ENCODE data around the gene FAM118A.

FAM118A gene

DNA sequence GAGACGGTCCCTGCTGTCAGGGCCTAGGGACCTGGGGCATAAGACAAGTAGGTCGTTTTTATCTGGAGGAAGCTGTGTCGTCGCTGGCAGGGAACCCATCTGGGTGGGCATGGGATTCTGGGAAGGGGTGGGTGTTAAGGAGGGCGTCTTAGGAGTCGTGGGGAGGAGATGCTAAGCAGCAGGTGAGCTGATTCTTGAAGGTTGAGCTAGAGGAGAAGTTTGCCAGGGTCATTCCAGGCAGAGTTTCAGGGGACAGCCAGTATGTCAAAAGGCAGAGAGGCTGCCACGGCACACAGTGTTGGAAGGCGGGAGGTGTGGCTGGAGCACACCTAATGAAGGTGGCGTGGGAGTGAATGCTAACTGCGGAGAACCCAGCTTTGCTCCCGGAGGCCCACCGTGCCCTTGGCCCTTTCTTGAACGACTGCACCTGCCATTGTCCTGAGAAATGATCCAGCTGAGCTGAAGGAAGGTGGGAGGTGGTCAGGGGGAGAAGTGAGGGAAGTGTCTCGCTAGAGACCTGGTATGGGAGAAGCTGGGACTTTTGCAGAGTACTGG lies 1.3 kb downstream of the FAM118A start:
- H3K4me3 ChIP-seq (replicated peaks; ENCODE audit: low read depth, low read length): peak overlapping the region; percentile 78
- TF ChIP-seq, protein P1, sequence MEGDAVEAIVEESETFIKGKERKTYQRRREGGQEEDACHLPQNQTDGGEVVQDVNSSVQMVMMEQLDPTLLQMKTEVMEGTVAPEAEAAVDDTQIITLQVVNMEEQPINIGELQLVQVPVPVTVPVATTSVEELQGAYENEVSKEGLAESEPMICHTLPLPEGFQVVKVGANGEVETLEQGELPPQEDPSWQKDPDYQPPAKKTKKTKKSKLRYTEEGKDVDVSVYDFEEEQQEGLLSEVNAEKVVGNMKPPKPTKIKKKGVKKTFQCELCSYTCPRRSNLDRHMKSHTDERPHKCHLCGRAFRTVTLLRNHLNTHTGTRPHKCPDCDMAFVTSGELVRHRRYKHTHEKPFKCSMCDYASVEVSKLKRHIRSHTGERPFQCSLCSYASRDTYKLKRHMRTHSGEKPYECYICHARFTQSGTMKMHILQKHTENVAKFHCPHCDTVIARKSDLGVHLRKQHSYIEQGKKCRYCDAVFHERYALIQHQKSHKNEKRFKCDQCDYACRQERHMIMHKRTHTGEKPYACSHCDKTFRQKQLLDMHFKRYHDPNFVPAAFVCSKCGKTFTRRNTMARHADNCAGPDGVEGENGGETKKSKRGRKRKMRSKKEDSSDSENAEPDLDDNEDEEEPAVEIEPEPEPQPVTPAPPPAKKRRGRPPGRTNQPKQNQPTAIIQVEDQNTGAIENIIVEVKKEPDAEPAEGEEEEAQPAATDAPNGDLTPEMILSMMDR (IDR thresholded peaks at IDR 0.05; ENCODE audit: low read length, missing control alignments): no peak
- no peak for DNase-seq (ENCODE audit: low read depth)

- H3K4me3 ChIP-seq (replicated peaks; ENCODE audit: low read depth, low read length): no peak overlapping the region
- no peak for DNase-seq (ENCODE audit: low read depth)
- TF ChIP-seq, protein P1 (IDR thresholded peaks at IDR 0.05; ENCODE audit: low read length, missing control alignments): no peak
These were observed 2.7 kb downstream of the FAM118A start for GRCh38 chr22:45312415-45312814.

GRCh38 chr22:45312856-45313255 lies 3.1 kb downstream of the FAM118A start:
- TF ChIP-seq, protein P1 (IDR thresholded peaks at IDR 0.05; ENCODE audit: low read length, missing control alignments): no peak
- DNase-seq (ENCODE audit: low read depth): no peak
- H3K4me3 ChIP-seq (replicated peaks; ENCODE audit: low read depth, low read length): no peak overlapping the region

DNA sequence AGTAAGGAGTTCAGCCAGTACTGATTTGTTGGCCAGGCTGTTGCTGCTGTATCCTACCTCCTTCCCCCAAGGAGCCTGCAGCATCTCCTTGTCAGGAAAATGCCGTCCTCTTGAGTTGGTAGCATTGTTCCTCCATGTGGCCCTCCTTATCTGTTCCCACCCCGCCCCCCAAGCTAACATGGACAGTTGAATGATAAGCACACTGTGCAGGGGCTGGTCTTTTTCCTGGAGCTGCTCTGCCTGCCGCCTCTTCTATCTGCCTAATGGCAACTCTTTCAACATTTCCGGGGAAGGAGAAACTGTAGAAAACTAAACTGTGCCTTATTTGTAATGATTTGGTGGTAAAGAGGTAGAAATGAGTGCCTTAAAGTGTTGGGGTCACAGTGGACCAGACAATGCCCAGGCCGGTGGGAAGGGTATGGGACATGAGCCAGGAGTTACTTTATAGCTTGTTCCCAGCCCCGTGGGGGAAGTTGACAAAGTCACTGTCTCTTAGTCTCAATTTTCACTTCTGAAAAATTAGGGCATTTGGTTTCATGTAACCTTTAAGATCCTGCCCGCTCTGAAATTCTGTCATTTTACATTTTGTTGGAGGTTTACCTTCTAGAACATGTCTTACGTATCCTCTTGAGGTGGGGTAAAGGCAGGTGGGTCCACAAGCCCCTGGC lies 4.5 kb downstream of the FAM118A start:
- peak; percentile 30 for DNase-seq (ENCODE audit: low read depth)
- TF ChIP-seq, protein P1 (IDR thresholded peaks at IDR 0.05; ENCODE audit: low read length, missing control alignments): no peak
- no peak overlapping the region for H3K4me3 ChIP-seq (replicated peaks; ENCODE audit: low read depth, low read length)

DNA sequence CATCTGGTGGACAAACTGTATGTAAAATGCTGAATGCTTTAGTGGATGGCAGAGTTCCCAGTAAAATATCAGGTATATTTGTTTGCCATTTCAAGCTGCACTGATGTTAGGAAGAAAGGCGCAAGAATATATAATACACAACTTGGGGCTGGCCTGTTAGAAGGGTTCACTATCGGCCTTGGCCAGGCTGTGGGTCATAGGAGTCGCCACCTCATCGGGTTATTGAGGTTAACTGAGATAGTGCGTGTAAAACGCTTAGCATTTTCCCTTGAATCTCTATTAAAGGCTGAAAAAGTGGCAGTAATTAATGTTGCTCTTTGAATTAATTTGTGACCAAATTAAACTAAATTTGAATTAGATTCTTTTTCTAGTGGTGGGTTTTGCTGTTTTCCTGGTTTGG lies 5.1 kb downstream of the FAM118A start:
- TF ChIP-seq, protein P1 (IDR thresholded peaks at IDR 0.05; ENCODE audit: low read length, missing control alignments): no peak
- H3K4me3 ChIP-seq (replicated peaks; ENCODE audit: low read depth, low read length): no peak overlapping the region
- no peak for DNase-seq (ENCODE audit: low read depth)

- no peak for DNase-seq (ENCODE audit: low read depth)
- no peak overlapping the region for H3K4me3 ChIP-seq (replicated peaks; ENCODE audit: low read depth, low read length)
- TF ChIP-seq, protein P1 (IDR thresholded peaks at IDR 0.05; ENCODE audit: low read length, missing control alignments): no peak
These were observed 7.2 kb downstream of the FAM118A start for GRCh38 chr22:45316796-45317526.

Measured in fibroblast of pulmonary artery (primary cell).